HepG2 (cell line): Measurements from ENCODE around the gene NFKBIA. TPM values are rescaled to one million over a fixed set of nuclear protein-coding genes. Genes with fewer than 3 reads are reported as not detected.

Experiments used
- ATF1 ChIP-seq: IDR thresholded peaks from 2 replicates; pipeline ENCODE4 v1.6.1; 2016; ENCODE audit warnings: mild to moderate bottlenecking, control low read depth
- ATM ChIP-seq: fragments of 450-650 bp; IDR thresholded peaks from 2 replicates; pipeline ENCODE4 v1.7.1; 2017; ENCODE audit warnings: mild to moderate bottlenecking, borderline replicate concordance
- E2F1 ChIP-seq: sonication (generic); formaldehyde crosslinking; IDR thresholded peaks from 2 replicates; pipeline ENCODE4 v1.5.0; 2020; ENCODE audit warnings: missing genetic modification reagents
- GLMP ChIP-seq: sonication (generic); formaldehyde crosslinking; IDR thresholded peaks from 2 replicates; pipeline ENCODE4 v1.9.0; 2021; ENCODE audit warnings: missing genetic modification reagents, mild to moderate bottlenecking, borderline replicate concordance
- HOXD1 ChIP-seq: sonication (generic); formaldehyde crosslinking; IDR thresholded peaks from 2 replicates; pipeline ENCODE4 v1.5.0; 2020; ENCODE audit warnings: missing genetic modification reagents
- KDM4B ChIP-seq: sonication (generic); formaldehyde crosslinking; IDR thresholded peaks from 2 replicates; pipeline ENCODE4 v1.4.0; 2020; ENCODE audit warnings: missing genetic modification reagents
- MAFF ChIP-seq: IDR thresholded peaks from 2 replicates; pipeline ENCODE4 v1.6.1; 2011; ENCODE audit warnings: low read depth, low read length, improper control_type of control experiment
- MED1 ChIP-seq: sonication (generic); formaldehyde crosslinking; IDR thresholded peaks from 2 replicates; pipeline ENCODE4 v1.4.0; 2020; ENCODE audit warnings: missing genetic modification reagents
- NR0B2 ChIP-seq: sonication (generic); formaldehyde crosslinking; IDR thresholded peaks from 2 replicates; pipeline ENCODE4 v1.4.0; 2020; ENCODE audit warnings: mild to moderate bottlenecking, missing genetic modification reagents
- NR2F6 ChIP-seq, 2 experiments: IDR thresholded peaks; 2 replicates each; pipeline ENCODE4 v1.6.1; 2016; ENCODE audit warnings: antibody characterized with exemption in 1 of 2, mild to moderate bottlenecking in 1 of 2
- PAXIP1 ChIP-seq: sonication (generic); formaldehyde crosslinking; conservative IDR thresholded peaks from 2 replicates; pipeline ENCODE4 v1.4.0; 2020; ENCODE audit warnings: mild to moderate bottlenecking, missing genetic modification reagents, moderate library complexity
- POGZ ChIP-seq: sonication (generic); formaldehyde crosslinking; IDR thresholded peaks from 2 replicates; pipeline ENCODE4 v1.4.0; 2020; ENCODE audit warnings: mild to moderate bottlenecking, missing genetic modification reagents
- SALL2 ChIP-seq: sonication (generic); formaldehyde crosslinking; IDR thresholded peaks from 2 replicates; pipeline ENCODE4 v1.8.1; 2023; ENCODE audit warnings: mild to moderate bottlenecking, missing genetic modification reagents, inconsistent platforms
- SOX6 ChIP-seq, 2 experiments: fragments of 450-650 bp in 1 of 2; sonication (generic) in 1 of 2; formaldehyde crosslinking in 1 of 2; IDR thresholded peaks; 2 replicates each; pipeline versions ENCODE4 v1.4.0 to v1.6.1; 2017 to 2020; ENCODE audit warnings: antibody characterized with exemption in 1 of 2, mild to moderate bottlenecking in 1 of 2, missing genetic modification reagents in 1 of 2
- TCF12 ChIP-seq, 2 experiments: fragments of 450-650 bp in 1 of 2; sonication (generic) in 1 of 2; formaldehyde crosslinking in 1 of 2; IDR thresholded peaks; 2 replicates each; pipeline versions ENCODE4 v1.6.1 to v1.8.0; 2017 to 2022; ENCODE audit warnings: antibody characterized with exemption in 1 of 2, mild to moderate bottlenecking in 1 of 2, missing genetic modification reagents in 1 of 2, moderate library complexity in 1 of 2
- ZNF569 ChIP-seq: sonication (generic); formaldehyde crosslinking; IDR thresholded peaks from 2 replicates; pipeline ENCODE4 v1.5.0; 2020; ENCODE audit warnings: mild to moderate bottlenecking, missing genetic modification reagents, moderate library complexity, borderline replicate concordance
- ZSCAN5A ChIP-seq: sonication (generic); formaldehyde crosslinking; IDR thresholded peaks from 2 replicates; pipeline ENCODE4 v1.8.0; 2022; ENCODE audit warnings: mild to moderate bottlenecking, missing genetic modification reagents, borderline replicate concordance
- polyA plus RNA-seq, 8 experiments: library from polyadenylated mRNA; depleted of rRNA in 3 of 8; stranded (reverse) in 7 of 8; unstranded in 1 of 8; fragments of >200 nt; fragmentation: Illumina TruSeq in 4 of 8; extraction: Trizol in 4 of 8; gene quantifications; 2 replicates each; pipeline versions ENCODE4 v1.2.1 to v1.2.3, GENCODE V29; 2011 to 2016; ENCODE audit warnings: low read depth in 4 of 8, missing spikeins in 1 of 8, mixed read lengths in 1 of 8; ENCODE audit not compliant: insufficient read depth in 1 of 8
- total RNA-seq, 5 experiments: library from RNA; depleted of rRNA; stranded (reverse); fragments of >200 nt; fragmentation: Illumina TruSeq; extraction: Trizol; gene quantifications; 2 replicates each; pipeline ENCODE4 v1.2.3, GENCODE V29; 2016; ENCODE audit warnings: low read depth in 1 of 5
- TF ChIP-seq, protein P1 (sequence below): sonication (generic); formaldehyde crosslinking; IDR thresholded peaks from 2 replicates; pipeline ENCODE4 v1.5.0; 2020; ENCODE audit warnings: missing genetic modification reagents
- TF ChIP-seq, protein P2 (sequence below): IDR thresholded peaks from 2 replicates; pipeline ENCODE4 v1.6.1; 2016; ENCODE audit warnings: missing biosample characterization, missing genetic modification reagents, low read depth

NFKBIA gene
- total and polyA plus RNA-seq, 2 of the 13 experiments (the other 11 are each of a cell fraction or from before 2014, with no cell fraction given), result 197 to 319 TPM

GRCh38 chr14:35366521-35366976 is 38.0 kb downstream of the NFKBIA start (continued):
- no peak for TF ChIP-seq ZSCAN5A
- no peak for TF ChIP-seq TCF12 (IDR thresholded peaks at IDR 0.05)
- TF ChIP-seq TCF12 (CRISPR knock-in tag; IDR thresholded peaks at IDR 0.05), result no peak
- TF ChIP-seq ATF1 (CRISPR knock-in tag), result no peak
- TF ChIP-seq, protein P1, sequence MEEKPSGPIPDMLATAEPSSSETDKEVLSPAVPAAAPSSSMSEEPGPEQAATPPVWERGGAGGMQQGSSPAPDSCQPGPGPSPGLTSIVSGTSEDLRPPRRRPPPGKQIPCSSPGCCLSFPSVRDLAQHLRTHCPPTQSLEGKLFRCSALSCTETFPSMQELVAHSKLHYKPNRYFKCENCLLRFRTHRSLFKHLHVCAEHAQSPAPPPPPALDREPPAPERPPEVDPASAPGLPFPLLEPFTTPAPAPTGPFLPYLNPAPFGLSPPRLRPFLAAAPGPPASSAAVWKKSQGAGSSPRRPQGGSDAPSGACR, result no peak
- no peak for TF ChIP-seq KDM4B (CRISPR knock-in tag)
- no peak for TF ChIP-seq ZNF569
- TF ChIP-seq ATM, result no peak
- TF ChIP-seq MAFF, result no peak
- no peak for TF ChIP-seq NR2F6 (IDR thresholded peaks at IDR 0.05)
- TF ChIP-seq NR2F6 (CRISPR knock-in tag; IDR thresholded peaks at IDR 0.05), result no peak
- TF ChIP-seq MED1 (CRISPR knock-in tag), result no peak
- no peak for TF ChIP-seq SALL2
- TF ChIP-seq, protein P2, sequence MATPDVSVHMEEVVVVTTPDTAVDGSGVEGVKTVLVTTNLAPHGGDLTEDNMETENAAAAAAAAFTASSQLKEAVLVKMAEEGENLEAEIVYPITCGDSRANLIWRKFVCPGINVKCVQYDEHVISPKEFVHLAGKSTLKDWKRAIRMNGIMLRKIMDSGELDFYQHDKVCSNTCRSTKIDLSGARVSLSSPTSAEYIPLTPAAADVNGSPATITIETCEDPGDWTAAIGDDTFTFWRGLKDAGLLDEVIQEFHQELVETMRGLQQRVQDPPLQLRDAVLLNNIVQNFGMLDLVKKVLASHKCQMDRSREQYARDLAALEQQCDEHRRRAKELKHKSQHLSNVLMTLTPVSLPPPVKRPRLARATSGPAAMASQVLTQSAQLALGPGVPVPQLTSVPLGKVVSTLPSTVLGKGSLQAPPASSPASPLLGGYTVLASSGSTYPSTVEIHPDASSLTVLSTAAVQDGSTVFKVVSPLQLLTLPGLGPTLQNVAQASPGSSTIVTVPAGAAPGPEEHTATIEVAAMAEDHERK, result no peak
- 0 out of 2 replicates have a peak, but pooled peaks have one; percentile 21 for TF ChIP-seq POGZ (CRISPR knock-in tag)
- no peak for TF ChIP-seq GLMP (CRISPR knock-in tag)
- no peak for TF ChIP-seq E2F1 (CRISPR knock-in tag)
- TF ChIP-seq PAXIP1, result no peak
- no peak for TF ChIP-seq SOX6 (IDR thresholded peaks at IDR 0.05)
- TF ChIP-seq SOX6 (CRISPR knock-in tag; IDR thresholded peaks at IDR 0.05), result no peak; the same call in 1 of the 2 replicates
- TF ChIP-seq HOXD1 (CRISPR knock-in tag), result no peak
- TF ChIP-seq NR0B2 (CRISPR knock-in tag), result 0 out of 2 replicates have a peak, but pooled peaks have one; percentile 42
